Measurements from ENCODE around the gene PROC. TPM values are rescaled to one million over a fixed set of nuclear protein-coding genes. Genes with fewer than 3 reads are reported as not detected.
A peak's percentile ranks its signal among the peaks of the same experiment; 100 is the strongest.
"Not testable (repeated sequence)": the region's sequence is repeated elsewhere in the genome, so short reads cannot be mapped to it uniquely, and the experiment has no call there.

PROC gene
- total RNA-seq, 4 donors from 2014 or later = not detected

DNA sequence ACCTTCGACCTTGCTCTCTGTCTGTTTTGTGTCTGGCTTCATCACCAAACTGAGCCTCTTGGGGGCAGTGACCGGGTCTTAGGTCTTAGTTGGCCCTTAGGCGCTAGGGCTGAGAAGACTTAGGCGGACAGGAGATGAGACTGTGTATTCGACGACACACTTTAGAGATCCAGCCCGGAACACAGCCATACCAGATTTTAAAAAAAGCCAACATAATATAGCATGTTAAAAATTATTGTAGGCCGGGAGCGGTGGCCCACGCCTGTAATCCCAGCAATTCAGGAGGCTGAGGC lies 9.5 kb upstream of the PROC start:
- Histone ChIP-seq H3K27me3 (no peaks in the 10 kb centered on the region), H3K9me3 (no peaks in the 10 kb centered on the region), H3K4me1 (peaks cover 35 to 47% (median 46%) of the 10 kb centered on the region in 4 donors), H3K36me3 (no peaks in the 10 kb centered on the region), H3K27ac (replicated peaks in 1 of 4) (peak overlapping the region; percentile 92 to 94 (median 94)), H3K4me3 (peak overlapping the region; percentile 60 to 64 (median 63))
- WGBS = 86% methylated on average over 10 of the region's 10 CpGs
- no peak for DNase-seq (ENCODE audit: extremely low spot score)
- intact Hi-C loops (cut with DNase I) = no loop called here
- no peak for TF ChIP-seq POLR2A (IDR thresholded peaks at IDR 0.05; ENCODE audit: low read depth)
- TF ChIP-seq, protein P1, sequence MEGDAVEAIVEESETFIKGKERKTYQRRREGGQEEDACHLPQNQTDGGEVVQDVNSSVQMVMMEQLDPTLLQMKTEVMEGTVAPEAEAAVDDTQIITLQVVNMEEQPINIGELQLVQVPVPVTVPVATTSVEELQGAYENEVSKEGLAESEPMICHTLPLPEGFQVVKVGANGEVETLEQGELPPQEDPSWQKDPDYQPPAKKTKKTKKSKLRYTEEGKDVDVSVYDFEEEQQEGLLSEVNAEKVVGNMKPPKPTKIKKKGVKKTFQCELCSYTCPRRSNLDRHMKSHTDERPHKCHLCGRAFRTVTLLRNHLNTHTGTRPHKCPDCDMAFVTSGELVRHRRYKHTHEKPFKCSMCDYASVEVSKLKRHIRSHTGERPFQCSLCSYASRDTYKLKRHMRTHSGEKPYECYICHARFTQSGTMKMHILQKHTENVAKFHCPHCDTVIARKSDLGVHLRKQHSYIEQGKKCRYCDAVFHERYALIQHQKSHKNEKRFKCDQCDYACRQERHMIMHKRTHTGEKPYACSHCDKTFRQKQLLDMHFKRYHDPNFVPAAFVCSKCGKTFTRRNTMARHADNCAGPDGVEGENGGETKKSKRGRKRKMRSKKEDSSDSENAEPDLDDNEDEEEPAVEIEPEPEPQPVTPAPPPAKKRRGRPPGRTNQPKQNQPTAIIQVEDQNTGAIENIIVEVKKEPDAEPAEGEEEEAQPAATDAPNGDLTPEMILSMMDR (IDR thresholded peaks at IDR 0.05) = no peak
- no peak for TF ChIP-seq EP300 (IDR thresholded peaks at IDR 0.05)
- TF ChIP-seq POLR2AphosphoS5 (IDR thresholded peaks at IDR 0.05) = no peak

DNA sequence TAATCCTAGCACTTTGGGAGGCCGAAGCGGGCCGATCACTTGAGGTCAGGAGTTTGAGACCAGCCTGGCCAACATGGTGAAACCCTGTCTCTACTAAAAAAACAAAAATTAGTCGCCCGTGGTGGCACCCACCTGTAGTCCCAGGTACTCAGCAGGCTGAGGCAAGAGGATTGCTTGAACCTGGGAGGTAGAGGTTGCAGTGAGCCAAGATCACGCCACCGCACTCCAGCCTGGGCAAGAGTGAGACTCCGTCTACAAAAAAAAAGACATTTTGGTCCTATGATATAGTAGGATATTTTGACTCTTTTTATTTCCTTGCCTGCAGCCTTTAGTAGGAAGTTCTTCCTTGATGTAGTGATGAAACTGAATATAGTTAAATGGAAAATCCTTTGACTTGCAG lies 8.5 kb upstream of the PROC start:
- intact Hi-C loops (cut with DNase I) = not testable (repeated sequence)

DNA sequence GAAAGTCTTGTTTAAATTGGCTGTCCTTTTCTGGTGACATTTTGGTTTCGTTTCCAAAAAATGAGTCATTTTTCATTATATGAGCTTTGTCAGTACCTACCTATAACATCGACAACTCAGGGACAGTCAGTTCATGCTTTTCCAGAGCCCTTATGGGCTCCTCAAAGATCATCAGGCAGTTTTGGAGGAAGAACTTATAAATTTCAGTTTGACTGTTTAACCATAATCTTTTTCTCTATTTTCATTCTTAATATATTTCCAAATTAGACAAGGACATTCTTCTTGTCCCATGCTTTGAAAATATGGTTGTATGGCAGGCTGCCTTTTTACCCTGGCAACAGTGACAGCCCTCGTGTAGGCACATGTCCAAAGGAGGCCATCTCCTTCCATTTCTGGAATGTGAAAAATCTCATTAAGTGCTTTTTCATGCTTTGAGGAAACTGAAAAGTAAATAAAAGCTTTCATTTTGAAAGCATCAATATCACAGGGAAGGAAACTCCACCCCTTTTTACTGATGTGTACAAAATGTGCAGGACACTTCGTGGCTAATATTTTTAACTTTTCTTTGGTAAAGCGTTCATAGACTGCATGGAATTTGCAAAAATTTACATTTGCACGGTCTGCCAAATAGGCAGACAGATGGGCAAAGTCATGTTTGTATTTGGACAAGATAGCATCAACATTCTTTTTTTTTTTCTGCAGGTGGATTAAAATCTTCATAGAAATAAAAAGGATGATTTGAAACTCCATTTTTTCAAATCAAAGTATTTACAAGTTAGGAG lies 7.2 kb upstream of the PROC start:
- Histone ChIP-seq H3K27ac (replicated peaks in 1 of 4) (peak overlapping the region; percentile 78 to 94 (median 80)), H3K27me3 (peaks cover 0 to 3% (median 0%) of the 10 kb centered on the region in 4 donors), H3K4me1 (peaks cover 39 to 56% (median 55%) of the 10 kb centered on the region in 4 donors), H3K9me3 (no peaks in the 10 kb centered on the region), H3K36me3 (no peaks in the 10 kb centered on the region), H3K4me3 (peak overlapping the region; percentile 1 to 14 (median 2))
- TF ChIP-seq POLR2AphosphoS5 (IDR thresholded peaks at IDR 0.05) = peak in 1 of 2 donors; percentile 62
- TF ChIP-seq, protein P1 (IDR thresholded peaks at IDR 0.05) = no peak
- intact Hi-C loops (cut with DNase I) = no loop called here
- DNase-seq (ENCODE audit: extremely low spot score) = no peak
- WGBS = 11% methylated on average over 6 of the region's 6 CpGs

More for the DNA sequence above, 8.5 kb upstream of the PROC start:
- Histone ChIP-seq H3K27ac (replicated peaks in 1 of 4) (peak overlapping the region; percentile 78 to 94 (median 80)), H3K4me1 (peaks cover 35 to 47% (median 46%) of the 10 kb centered on the region in 4 donors)
- not testable (repeated sequence) for DNase-seq (ENCODE audit: extremely low spot score); H3K9me3 ChIP-seq; H3K27me3 ChIP-seq; H3K4me3 ChIP-seq; H3K36me3 ChIP-seq
- 94% methylated on average over 8 of the region's 8 CpGs for WGBS

DNA sequence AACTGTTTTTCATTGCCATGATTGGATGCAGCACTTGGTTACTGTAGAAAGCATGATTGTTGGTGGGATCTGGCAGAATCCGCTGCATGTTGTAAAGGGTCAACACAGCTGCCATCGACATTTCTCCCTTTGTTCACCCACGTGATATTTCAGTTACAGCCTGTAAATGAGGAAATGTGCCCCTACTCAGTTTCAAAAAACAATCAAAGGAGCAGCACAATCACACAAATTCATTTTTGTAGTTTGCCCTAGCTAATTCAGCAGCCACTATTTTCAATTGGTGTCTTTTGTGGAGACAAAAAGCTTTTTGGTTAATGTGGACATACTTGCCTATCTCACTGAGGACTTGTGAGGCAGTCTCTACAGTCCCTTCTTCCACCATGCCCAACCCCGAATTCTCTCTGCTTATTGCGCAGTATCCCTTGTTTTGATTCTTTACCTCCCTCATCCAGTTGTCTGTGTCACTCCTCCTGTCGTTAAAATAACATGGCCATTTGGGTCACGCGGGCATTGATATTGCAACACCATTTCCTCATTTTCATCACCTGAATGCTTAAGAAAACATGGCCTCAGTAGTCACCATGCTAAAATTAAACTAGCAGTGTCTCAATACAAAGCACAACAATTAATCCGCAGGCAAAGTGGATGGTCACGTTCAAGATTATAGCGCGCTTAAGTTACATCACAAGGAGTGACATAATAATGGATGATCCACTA lies 6.4 kb upstream of the PROC start:
- Histone ChIP-seq H3K36me3 (no peaks in the 10 kb centered on the region), H3K27me3 (peaks cover 0 to 10% (median 3%) of the 10 kb centered on the region in 4 donors), H3K4me3 (peak overlapping the region in 1 of 4 donors; percentile 1), H3K27ac (replicated peaks in 1 of 4) (peak overlapping the region; percentile 78 to 94 (median 80)), H3K9me3 (no peaks in the 10 kb centered on the region), H3K4me1 (peaks cover 44 to 62% (median 59%) of the 10 kb centered on the region in 4 donors)
- DNase-seq (ENCODE audit: extremely low spot score) = no peak
- TF ChIP-seq POLR2AphosphoS5 (IDR thresholded peaks at IDR 0.05) = no peak
- TF ChIP-seq POLR2A (IDR thresholded peaks at IDR 0.05; ENCODE audit: low read depth) = no peak
- TF ChIP-seq EP300 (IDR thresholded peaks at IDR 0.05) = no peak
- TF ChIP-seq, protein P1 (IDR thresholded peaks at IDR 0.05) = no peak
- 75% methylated on average over 12 of the region's 12 CpGs for WGBS
- intact Hi-C loops (cut with DNase I) = no loop called here

DNA sequence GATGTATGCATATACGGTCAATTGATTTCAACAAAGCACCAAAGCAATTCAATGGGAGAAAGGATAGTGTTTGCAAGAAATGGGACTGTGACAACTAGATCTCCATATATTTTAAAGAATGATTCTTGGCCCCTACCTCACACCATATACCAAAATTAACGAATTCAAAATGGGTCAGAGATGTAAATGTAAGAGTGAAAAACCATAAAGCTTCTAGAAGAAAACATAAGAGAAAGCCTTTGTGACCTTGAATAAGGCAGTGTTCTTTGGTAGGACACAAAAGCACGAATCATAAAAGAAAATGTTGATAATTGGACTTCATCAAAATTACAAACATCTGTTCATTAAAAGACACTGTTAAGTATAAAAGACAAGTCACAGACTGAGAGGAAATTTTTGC lies 5.0 kb upstream of the PROC start:
- no peaks in the 10 kb centered on the region for H3K9me3 ChIP-seq
- TF ChIP-seq POLR2A (IDR thresholded peaks at IDR 0.05; ENCODE audit: low read depth) (no peak), POLR2AphosphoS5 (IDR thresholded peaks at IDR 0.05) (no peak), EP300 (IDR thresholded peaks at IDR 0.05) (no peak)
- TF ChIP-seq, protein P1 (IDR thresholded peaks at IDR 0.05) = no peak
- H3K27me3 ChIP-seq = peaks cover 0 to 23% (median 6%) of the 10 kb centered on the region in 4 donors
- no peak overlapping the region for H3K27ac ChIP-seq (replicated peaks in 1 of 4)
- no peak overlapping the region for H3K4me3 ChIP-seq
- no peak for DNase-seq (ENCODE audit: extremely low spot score)
- peaks cover 36 to 52% (median 48%) of the 10 kb centered on the region in 4 donors for H3K4me1 ChIP-seq
- H3K36me3 ChIP-seq = no peaks in the 10 kb centered on the region
- WGBS = 80% methylated on average over 3 of the region's 3 CpGs
- intact Hi-C loops (cut with DNase I) = no loop called here

All from esophagus muscularis mucosa (tissue), 4 donors.